ENCODE results near the gene WDR89. TPM values are rescaled to one million over a fixed set of nuclear protein-coding genes. Genes with fewer than 3 reads are reported as not detected.

WDR89 gene
- total RNA-seq, 1 donor = 10.5 TPM

DNA sequence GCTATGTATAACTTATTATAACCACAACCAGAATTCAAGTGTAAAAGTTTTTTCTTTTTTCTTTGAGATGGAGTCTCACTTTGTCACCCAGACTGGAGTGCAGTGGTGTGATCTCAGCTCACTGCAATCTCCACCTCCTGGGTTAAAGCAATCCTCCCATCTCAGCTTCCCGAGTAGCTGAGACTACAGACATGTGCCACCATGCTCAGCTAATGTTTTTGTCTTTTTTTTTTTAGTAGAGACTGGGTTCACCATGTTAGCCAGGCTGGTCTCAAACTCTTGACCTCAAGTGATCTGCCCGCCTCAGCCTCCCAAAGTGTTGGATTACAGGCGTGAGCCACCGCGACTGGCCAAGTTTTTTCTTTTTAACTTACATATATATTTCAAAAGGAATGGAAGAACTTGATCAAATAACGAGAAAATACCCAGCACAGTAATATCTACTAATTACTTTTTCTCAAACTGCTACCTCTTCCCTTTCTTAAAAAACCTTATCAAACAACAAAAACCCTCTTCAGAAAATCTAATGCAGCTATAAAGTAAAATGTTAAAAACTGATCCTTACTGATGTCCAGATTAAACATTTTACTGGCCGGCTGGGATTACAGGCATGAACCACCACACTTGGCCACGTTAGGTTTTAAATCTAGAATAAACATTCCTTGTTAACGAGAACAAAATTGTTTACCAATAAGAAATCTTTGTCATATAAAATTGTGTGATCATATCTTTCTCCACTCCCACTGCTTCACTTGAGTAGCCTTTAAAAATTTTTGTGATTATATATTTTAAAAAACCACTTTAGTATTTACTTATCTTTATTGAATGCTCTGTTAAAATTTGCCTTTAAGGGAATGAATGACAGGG lies 41.3 kb upstream of the WDR89 start:
- no peak for DNase-seq (ENCODE audit: insufficient read length, low spot score, missing footprints)
- Histone ChIP-seq H3K4me1 (ENCODE audit: insufficient read depth, low read length) (peaks cover 4% of the 10 kb centered on the region), H3K36me3 (ENCODE audit: insufficient read depth, low read length) (no peaks in the 10 kb centered on the region), H3K4me3 (ENCODE audit: insufficient read depth, low read length) (no peak overlapping the region), H3K27ac (ENCODE audit: low read depth, low read length) (no peak overlapping the region), H4K20me1 (ENCODE audit: insufficient read depth, low read length) (no peaks in the 10 kb centered on the region), H3K79me2 (ENCODE audit: insufficient read depth, low read length) (no peaks in the 10 kb centered on the region), H3K9me3 (ENCODE audit: low read depth, low read length) (no peaks in the 10 kb centered on the region), H2AFZ (ENCODE audit: low read length) (no peak overlapping the region), H3K4me2 (ENCODE audit: insufficient read depth, low read length) (no peak overlapping the region), H3K27me3 (ENCODE audit: insufficient read depth, low read length) (no peaks in the 10 kb centered on the region)
- TF ChIP-seq, protein P1, sequence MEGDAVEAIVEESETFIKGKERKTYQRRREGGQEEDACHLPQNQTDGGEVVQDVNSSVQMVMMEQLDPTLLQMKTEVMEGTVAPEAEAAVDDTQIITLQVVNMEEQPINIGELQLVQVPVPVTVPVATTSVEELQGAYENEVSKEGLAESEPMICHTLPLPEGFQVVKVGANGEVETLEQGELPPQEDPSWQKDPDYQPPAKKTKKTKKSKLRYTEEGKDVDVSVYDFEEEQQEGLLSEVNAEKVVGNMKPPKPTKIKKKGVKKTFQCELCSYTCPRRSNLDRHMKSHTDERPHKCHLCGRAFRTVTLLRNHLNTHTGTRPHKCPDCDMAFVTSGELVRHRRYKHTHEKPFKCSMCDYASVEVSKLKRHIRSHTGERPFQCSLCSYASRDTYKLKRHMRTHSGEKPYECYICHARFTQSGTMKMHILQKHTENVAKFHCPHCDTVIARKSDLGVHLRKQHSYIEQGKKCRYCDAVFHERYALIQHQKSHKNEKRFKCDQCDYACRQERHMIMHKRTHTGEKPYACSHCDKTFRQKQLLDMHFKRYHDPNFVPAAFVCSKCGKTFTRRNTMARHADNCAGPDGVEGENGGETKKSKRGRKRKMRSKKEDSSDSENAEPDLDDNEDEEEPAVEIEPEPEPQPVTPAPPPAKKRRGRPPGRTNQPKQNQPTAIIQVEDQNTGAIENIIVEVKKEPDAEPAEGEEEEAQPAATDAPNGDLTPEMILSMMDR (IDR thresholded peaks at IDR 0.05; ENCODE audit: extremely low read depth, low read depth, low read length) = no peak

DNA sequence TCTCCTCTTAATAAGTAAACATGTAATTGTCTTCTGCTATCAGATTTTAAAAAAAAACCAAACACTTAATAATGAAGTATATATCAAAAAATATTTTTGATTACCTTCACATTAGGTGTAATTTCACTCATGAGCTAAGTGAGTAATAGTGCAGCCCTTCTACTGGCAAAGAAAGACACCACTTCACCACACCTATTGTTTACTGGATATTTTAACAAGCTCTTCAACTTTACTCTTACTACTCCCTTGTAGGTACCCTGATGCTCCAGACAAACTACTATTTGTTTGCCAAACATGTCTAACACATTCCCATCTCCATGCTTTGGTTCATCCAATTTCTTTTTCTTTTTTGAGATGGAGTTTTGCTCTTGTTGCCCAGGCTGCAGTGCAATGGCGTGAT lies 36.9 kb upstream of the WDR89 start:
- no peaks in the 10 kb centered on the region for H3K9me3 ChIP-seq (ENCODE audit: low read depth, low read length)
- DNase-seq (ENCODE audit: insufficient read length, low spot score, missing footprints) = no peak
- TF ChIP-seq, protein P1 (IDR thresholded peaks at IDR 0.05; ENCODE audit: extremely low read depth, low read depth, low read length) = no peak
- H3K4me3 ChIP-seq (ENCODE audit: insufficient read depth, low read length) = no peak overlapping the region
- H3K4me1 ChIP-seq (ENCODE audit: insufficient read depth, low read length) = peaks cover 7% of the 10 kb centered on the region
- no peaks in the 10 kb centered on the region for H3K27me3 ChIP-seq (ENCODE audit: insufficient read depth, low read length)
- H3K27ac ChIP-seq (ENCODE audit: low read depth, low read length) = no peak overlapping the region
- H3K4me2 ChIP-seq (ENCODE audit: insufficient read depth, low read length) = no peak overlapping the region
- H4K20me1 ChIP-seq (ENCODE audit: insufficient read depth, low read length) = no peaks in the 10 kb centered on the region
- H3K36me3 ChIP-seq (ENCODE audit: insufficient read depth, low read length) = peaks cover 8% of the 10 kb centered on the region
- H3K79me2 ChIP-seq (ENCODE audit: insufficient read depth, low read length) = no peaks in the 10 kb centered on the region
- no peak overlapping the region for H2AFZ ChIP-seq (ENCODE audit: low read length)

DNA sequence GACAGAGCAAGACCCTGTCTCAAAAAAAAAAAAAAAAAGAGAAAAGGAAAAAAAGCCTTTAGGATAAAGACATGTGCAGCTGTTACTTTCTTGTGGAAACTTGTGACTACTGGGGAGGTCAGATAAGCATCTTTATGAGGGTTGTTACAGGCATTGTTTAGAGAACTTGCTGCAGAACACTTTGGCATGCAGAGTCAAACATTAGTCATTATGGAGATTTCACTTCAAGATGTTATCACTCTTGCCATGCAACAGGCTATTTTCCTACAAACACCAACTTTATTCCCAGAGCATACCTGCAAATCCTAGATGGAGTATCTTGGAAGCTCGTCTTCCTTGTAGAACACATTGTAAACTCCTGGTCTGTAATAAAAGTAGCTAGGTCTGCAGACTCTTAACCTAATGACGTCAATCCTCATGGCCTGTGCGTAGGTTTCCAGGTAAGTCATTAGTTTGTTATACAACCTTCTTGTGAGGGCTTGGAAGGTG lies 36.3 kb upstream of the WDR89 start:
- peaks cover 7% of the 10 kb centered on the region for H3K4me1 ChIP-seq (ENCODE audit: insufficient read depth, low read length)
- H3K4me3 ChIP-seq (ENCODE audit: insufficient read depth, low read length) = no peak overlapping the region
- no peaks in the 10 kb centered on the region for H3K9me3 ChIP-seq (ENCODE audit: low read depth, low read length)
- no peaks in the 10 kb centered on the region for H3K27me3 ChIP-seq (ENCODE audit: insufficient read depth, low read length)
- TF ChIP-seq, protein P1 (IDR thresholded peaks at IDR 0.05; ENCODE audit: extremely low read depth, low read depth, low read length) = no peak
- no peaks in the 10 kb centered on the region for H3K79me2 ChIP-seq (ENCODE audit: insufficient read depth, low read length)
- peaks cover 8% of the 10 kb centered on the region for H3K36me3 ChIP-seq (ENCODE audit: insufficient read depth, low read length)
- H3K27ac ChIP-seq (ENCODE audit: low read depth, low read length) = no peak overlapping the region
- H2AFZ ChIP-seq (ENCODE audit: low read length) = no peak overlapping the region
- peak; percentile 53 for DNase-seq (ENCODE audit: insufficient read length, low spot score, missing footprints)
- H4K20me1 ChIP-seq (ENCODE audit: insufficient read depth, low read length) = no peaks in the 10 kb centered on the region
- H3K4me2 ChIP-seq (ENCODE audit: insufficient read depth, low read length) = no peak overlapping the region

DNA sequence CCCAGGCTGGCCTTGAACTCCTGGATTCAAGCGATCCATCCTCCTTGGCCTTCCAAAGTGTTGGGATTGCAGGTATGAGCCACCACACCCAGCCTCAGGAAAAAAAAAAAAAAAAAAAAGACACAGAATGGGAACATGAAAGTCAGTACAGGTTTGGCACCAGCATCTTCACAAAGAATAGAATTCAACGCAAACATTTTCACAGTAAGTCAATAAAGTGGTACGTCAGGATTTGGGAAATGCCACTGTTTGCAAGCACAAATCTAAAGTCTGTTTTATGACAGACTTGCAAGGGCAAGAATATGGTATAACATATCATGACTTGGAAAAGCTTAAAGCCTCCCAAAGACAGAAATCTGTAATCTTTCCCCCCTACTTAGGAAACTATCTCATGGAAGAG lies 34.9 kb upstream of the WDR89 start:
- H3K79me2 ChIP-seq (ENCODE audit: insufficient read depth, low read length) = no peaks in the 10 kb centered on the region
- H3K36me3 ChIP-seq (ENCODE audit: insufficient read depth, low read length) = peaks cover 8% of the 10 kb centered on the region
- H3K27me3 ChIP-seq (ENCODE audit: insufficient read depth, low read length) = no peaks in the 10 kb centered on the region
- no peaks in the 10 kb centered on the region for H3K9me3 ChIP-seq (ENCODE audit: low read depth, low read length)
- DNase-seq (ENCODE audit: insufficient read length, low spot score, missing footprints) = no peak
- H3K4me2 ChIP-seq (ENCODE audit: insufficient read depth, low read length) = no peak overlapping the region
- no peak overlapping the region for H3K4me3 ChIP-seq (ENCODE audit: insufficient read depth, low read length)
- no peaks in the 10 kb centered on the region for H4K20me1 ChIP-seq (ENCODE audit: insufficient read depth, low read length)
- TF ChIP-seq, protein P1 (IDR thresholded peaks at IDR 0.05; ENCODE audit: extremely low read depth, low read depth, low read length) = no peak
- no peak overlapping the region for H2AFZ ChIP-seq (ENCODE audit: low read length)
- H3K4me1 ChIP-seq (ENCODE audit: insufficient read depth, low read length) = peaks cover 7% of the 10 kb centered on the region
- H3K27ac ChIP-seq (ENCODE audit: low read depth, low read length) = no peak overlapping the region
